GM12892 (cell line): ENCODE measurements around the gene MYO1A. TPM values are rescaled to one million over a fixed set of nuclear protein-coding genes. Genes with fewer than 3 reads are reported as not detected.

ENCODE experiments used
- DNase-seq: peaks from one replicate; pipeline ENCODE4 v3.0.0; 2011; ENCODE audit not compliant: insufficient read length
- FAIRE-seq: peaks from 2 replicates; lab custom pipeline; 2011; peaks lifted over from hg19 to GRCh38; lab: Jason Lieb, UNC
- POLR2A ChIP-seq: IDR thresholded peaks from 2 replicates; pipeline ENCODE4 v1.6.1; 2011; ENCODE audit warnings: low read depth, low read length, control low read depth
- POLR2AphosphoS5 ChIP-seq: IDR thresholded peaks from 2 replicates; pipeline ENCODE4 v1.6.1; 2011; ENCODE audit warnings: low read depth, low read length, control low read depth
- TAF1 ChIP-seq: IDR thresholded peaks from 2 replicates; pipeline ENCODE4 v1.6.1; 2011; ENCODE audit warnings: low read depth, mild to moderate bottlenecking, control low read depth, low read length, borderline replicate concordance
- polyA plus RNA-seq: library from polyadenylated mRNA; unstranded; fragments of >200 nt; gene quantifications from one replicate; pipeline ENCODE4 v1.2.1, GENCODE V29; 2012; ENCODE audit warnings: missing spikeins, inconsistent platforms; ENCODE audit not compliant: missing spikeins

The MYO1A gene
- 0.40 TPM for polyA plus RNA-seq

DNA sequence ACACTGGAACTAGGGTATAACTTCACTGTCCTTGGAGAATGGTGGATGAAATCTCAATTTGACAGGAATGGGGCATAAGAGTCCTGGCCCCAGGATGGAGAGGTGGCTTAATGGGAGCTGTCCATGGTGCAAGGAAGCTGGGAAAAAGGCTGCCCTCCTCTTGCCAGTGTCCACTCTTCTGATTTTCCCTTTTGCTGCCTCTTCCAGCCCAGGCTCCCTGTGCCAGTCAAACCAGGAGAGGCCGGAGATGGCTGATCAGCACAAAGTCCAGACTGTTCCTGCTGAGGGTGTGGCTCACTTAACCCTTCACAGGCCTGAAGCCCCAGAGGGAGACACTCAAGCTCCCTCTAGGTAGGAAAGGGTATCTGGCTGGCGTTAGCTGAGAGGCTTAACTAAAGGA is at the start of gene MYO1A:
Gene MYO1A, minus strand, starts transcription at position 240 of the 400 bp plus-strand sequence. CDS start 1,806 bp downstream, outside the sequence.
- DNase-seq (no peak), FAIRE-seq (no peak)
- TF ChIP-seq TAF1 = no peak
- no peak for TF ChIP-seq POLR2AphosphoS5
- no peak for TF ChIP-seq POLR2A

DNA sequence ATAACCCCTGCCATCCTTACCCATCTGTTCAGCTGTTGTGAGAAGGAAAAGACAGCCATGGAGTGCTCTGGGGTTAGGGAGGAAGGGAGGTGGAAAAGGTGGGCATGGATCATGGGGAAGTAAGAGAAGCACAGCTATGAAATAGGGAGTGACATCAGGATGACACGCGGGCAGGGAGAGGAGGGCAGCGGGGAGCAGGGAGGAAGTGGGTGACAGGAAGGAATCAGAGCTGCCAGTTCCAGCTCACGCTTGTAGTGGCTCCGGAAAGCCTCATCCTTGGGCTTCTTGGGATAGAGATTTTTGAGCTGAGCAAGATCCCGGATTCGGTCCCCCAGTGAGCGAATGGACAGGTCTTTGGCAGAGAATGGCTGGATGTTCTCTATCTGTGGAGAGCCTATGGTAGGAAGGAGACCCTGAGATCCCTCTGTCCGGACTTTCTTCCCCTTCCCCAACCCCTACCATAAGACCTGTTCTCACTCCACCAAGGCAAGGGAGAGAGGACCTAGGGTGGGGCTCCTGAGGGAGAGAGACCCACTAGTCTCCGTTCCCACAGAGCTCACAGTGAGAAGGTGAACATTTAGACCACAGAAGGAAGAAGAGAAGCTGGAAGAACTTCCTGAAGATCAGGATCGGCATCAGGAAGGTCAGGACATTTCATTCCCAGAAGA is 49.3 kb upstream of the MYO1A start:
- DNase-seq (no peak), FAIRE-seq (no peak)
- TF ChIP-seq TAF1 = no peak

DNA sequence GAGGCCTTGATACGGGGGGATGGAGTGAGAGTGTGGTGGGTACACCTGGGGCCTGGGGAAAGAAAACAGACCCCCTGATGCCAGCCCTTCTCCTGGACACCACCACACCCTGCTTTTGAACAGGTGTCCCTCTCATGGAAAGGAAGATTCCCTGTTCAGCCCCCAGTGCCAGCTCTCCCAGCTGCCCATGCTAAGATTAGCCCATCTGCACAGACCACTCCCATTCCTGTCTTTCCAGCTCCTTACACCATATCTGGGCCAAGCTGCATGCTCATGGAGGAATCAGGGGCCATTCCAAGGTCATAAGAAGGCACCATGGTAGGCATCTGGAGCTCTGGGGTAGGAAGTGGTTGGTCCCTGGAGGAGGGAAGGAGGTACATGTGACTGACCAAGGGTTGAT is 48.6 kb upstream of the MYO1A start:
- FAIRE-seq (no peak), DNase-seq (no peak)
- TF ChIP-seq POLR2A = peak; percentile 20; the same call in 1 of the 2 replicates
- no peak for TF ChIP-seq POLR2AphosphoS5

DNA sequence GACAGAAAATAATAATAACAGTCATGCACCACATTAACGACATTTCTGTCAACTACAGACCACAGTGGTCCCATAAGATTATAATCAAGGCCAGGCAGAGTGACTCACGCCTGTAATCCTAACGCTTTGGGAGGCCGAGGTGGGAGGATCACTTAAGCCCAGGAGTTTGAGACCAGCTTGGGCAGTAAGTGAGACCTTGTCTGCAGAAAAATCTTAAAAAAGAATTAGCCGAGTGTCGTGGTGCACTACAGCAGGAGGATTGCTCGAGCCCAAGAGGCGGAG is 47.6 kb upstream of the MYO1A start:
- FAIRE-seq (no peak), DNase-seq (no peak)
- TF ChIP-seq POLR2A (no peak), POLR2AphosphoS5 (no peak), TAF1 (no peak)

DNA sequence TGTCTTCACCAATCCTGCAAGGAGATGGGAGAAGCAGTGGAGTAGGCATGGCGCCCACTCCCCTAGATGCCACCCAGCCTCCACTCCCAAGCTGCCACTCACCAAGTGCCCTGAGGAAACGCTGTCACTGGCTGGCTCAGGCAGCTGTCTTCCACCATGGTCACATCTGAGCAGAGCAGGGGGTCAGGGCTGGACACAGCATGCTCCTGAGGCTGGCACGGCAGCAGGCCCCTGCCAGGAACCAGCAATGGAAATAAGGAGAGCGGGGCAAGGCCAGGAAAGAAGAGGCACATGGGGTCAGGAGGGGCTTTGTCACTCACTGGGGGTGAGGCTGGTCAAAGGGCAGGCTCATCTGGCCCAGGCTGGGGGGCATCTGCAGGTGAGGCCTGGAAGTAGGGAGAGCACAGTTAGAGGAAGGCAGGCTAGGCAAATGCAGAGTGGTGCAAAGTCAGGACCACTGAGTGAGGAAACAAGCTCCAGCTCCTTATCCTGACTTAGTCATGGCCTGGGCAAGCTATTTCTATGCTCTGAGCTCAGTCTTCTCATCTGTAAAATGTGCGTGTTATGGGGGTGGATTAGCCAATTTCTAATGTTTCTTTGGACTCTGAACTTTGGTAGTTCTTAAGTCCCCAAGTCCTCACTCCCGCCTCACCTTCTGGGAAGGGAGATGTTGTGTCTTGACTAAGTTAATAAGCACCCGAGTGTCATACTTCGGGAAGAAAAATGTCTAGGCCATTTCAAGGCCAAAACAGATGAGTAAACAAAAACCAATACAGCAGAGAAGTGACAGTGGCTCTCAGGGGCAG is 47.0 kb upstream of the MYO1A start:
- TF ChIP-seq POLR2A = no peak
- no peak for TF ChIP-seq TAF1
- no peak for TF ChIP-seq POLR2AphosphoS5
- DNase-seq (no peak), FAIRE-seq (no peak)

DNA sequence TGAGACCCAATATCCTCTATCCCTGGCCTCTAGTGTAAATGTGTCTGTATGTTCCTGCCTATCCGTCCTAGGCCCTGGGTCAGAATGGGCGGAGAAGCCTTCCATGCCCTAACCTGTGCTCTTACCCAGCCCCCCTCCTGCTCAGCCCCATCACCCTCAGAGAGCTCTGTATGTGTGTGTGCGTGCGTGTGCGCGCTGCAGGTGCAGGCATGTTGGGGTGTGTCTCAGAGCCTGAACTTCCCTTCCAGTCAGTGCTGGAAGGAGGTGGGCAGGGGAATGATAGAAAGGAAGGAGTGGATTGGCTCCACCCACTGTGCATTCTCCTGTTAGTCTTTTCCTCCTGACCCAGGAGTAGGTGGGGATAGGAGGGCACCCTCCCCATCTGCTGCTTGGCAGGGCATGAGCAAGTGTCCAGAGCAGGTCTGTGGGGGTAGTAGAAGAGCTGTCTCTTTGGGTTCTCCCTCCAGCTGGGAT is 46.2 kb upstream of the MYO1A start:
- TF ChIP-seq POLR2A (no peak), TAF1 (no peak), POLR2AphosphoS5 (no peak)
- DNase-seq (no peak), FAIRE-seq (no peak)

DNA sequence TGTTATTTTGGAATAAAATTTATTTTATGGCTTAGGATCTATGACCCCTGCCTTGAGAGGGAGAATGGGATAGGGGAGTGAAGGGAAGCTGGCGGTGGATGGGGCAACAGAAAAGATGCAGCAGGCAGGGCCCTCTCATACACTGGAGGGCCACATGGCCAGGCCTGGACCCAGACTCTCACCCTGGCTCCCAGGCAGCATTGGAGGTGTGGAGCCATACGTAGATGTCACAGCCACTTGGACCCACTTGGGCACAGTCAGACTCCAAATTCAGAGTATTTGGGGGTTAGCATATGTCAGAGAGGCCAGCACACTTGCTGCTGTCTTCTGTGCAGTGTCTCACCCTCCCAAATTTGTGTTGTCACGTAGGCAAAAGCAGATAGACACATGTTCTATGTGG is 45.5 kb upstream of the MYO1A start:
- no peak for FAIRE-seq
- TF ChIP-seq POLR2A (no peak), POLR2AphosphoS5 (no peak), TAF1 (no peak)
- DNase-seq = no peak

DNA sequence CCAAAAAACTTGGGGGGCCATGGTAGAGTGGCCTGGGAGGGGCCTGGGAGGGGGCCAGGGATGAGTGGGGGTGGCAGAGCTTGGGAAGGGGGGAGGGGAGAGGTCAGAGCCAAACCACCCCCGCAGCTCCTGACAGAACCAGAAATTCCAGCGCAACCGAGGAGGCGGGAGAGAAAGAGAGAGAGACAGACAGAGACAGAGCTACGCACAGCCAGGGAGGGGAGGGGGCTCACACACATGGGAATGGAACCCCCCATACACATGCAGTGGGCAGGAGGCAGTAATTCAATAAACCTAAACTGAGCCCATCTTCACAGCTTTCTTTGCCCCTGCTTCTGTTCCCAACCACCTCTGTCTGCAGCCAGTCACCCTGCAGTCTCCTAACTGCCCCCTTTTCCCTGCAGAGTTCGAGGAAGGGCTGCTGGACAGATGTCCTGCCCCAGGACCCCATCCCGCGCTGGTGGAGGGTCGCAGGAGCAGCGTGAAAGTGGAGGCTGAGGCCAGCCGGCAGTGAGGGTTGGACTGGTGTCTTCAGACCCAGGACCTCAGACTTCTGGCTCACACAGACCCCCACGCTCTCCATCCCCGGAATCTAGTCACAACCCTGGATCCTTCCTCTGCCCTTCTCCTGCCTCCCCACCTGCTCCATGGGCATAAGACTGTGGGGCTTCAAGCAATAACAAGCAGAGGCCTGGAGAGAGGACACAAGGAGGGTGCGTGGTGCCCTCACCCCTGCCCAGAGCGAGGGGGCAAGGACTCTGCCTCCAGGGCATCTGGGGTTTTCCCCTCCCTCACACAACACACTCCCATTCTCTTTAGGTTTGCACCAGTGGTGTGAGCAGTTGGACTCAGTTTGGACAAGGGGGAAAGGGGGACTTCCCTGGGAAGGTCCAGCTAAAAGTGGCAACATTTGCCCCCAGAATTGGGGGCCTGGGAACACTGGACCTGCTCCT is 44.6 kb upstream of the MYO1A start:
- TF ChIP-seq TAF1 = no peak
- peak; percentile 72 for TF ChIP-seq POLR2AphosphoS5
- peak; percentile 63 for TF ChIP-seq POLR2A
- FAIRE-seq (no peak), DNase-seq (no peak)

DNA sequence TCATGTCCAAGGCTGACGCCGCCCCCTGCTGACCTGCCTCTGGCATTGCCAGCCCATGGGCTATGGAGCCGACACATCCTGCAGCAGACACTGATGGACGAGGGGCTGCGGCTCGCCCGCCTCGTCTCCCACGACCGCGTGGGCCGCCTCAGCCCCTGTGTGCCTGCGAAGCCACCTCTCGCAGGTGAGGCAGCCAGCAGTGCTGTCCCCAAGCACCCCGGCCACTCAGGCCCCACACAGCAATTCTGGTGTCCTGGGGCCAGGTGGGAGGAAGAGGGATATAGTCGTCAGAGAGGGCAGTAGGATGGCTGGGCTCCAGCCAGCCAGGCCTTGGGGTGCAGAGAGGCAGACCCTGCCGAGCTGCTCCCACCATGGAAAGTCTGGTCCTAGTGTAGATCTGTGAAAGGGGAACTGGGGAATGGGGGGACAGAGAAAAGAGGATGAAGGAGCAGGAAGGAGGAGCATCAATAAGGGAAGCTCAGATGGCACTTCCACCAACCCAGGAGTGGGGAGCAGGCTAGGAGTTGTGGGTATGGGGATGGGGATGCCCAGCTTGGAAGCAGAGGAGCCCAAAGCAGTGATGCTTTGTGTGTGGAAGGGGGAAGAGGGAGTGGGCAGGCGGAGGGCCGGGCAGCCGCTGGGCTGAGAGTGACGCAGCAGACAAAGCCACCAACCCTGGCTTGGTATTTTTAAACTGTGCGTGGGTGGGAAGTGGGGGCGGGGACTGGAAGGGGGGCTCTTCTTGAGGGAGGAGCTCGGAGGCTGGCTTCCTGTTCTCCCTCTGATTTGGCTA is 43.7 kb upstream of the MYO1A start:
- DNase-seq (peak; percentile 93), FAIRE-seq (peak; percentile 95)
- no peak; the same call in none of the 2 replicates for TF ChIP-seq POLR2AphosphoS5
- TF ChIP-seq POLR2A = peak; percentile 63

DNA sequence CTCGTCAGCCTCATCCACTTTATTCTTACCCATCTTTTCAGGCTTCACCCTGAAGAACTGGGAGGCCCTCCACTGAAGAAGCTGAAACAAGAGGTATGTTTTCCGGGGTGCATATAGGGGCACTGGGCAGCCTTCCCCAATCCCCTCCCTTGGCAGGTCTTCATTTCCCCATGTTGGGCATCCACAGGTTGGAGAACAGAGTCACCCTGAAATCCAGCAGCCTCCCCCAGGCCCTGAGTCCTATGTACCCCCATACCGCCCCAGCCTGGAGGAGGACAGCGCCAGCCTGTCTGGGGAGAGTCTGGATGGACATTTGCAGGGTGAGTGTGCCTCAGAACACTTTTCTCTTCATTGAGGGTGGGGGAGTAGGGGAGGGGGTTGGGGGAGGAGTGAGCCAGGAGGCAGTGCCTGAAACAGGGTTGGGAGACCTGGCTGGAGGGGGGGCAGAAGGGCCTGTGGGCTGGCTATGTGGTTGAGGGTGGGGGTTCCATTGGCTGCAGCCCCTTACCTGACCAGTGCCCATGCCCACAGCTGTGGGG is 43.0 kb upstream of the MYO1A start:
- no peak for FAIRE-seq
- TF ChIP-seq TAF1 (no peak), POLR2A (no peak), POLR2AphosphoS5 (no peak)
- DNase-seq = no peak

DNA sequence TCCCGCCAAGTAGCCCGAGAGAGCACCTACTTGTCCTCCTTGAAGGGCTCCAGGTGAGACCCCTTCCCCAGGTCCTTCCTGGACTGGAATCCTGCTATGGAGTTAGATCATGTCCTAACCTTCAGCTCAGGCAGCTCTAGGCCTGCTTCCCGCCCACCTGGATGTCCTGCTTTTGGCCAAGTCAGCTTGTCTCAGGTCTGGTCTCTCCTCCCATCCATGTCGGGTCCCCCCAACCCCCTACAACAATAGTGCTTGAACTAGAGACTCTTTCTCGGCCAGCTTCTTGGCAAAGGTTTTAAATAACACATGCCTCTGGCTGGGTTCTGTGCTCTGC is 42.6 kb upstream of the MYO1A start:
- no peak for DNase-seq
- TF ChIP-seq POLR2AphosphoS5 (no peak), POLR2A (no peak), TAF1 (no peak)

More for the DNA sequence above, 42.6 kb upstream of the MYO1A start:
- FAIRE-seq = no peak
